Heart left ventricle (tissue), 13 donors: ENCODE results near the gene LMO2.

Source experiments
- POLR2A ChIP-seq, 2 donors: fragments of 450-650 bp; IDR thresholded peaks; one replicate each; pipeline ENCODE4 v1.6.1; 2017; ENCODE audit warnings: antibody characterized with exemption in 2 of 2, mild to moderate bottlenecking in 2 of 2, moderate library complexity in 2 of 2
- TF ChIP-seq, protein P1 (sequence below), 12 donors: fragments of 200-600 bp; sonication (generic) in 4 of 12; IDR thresholded peaks; one replicate each; pipeline versions ENCODE4 v1.5.0 to v1.8.0; 2018 to 2022; ENCODE audit warnings: antibody characterized with exemption in 12 of 12, mild to moderate bottlenecking in 5 of 12
- donor health status: ischemic (EF 13 %, LVEDD 7.1; RV severe dilation, severe dysfunction).
- donor health status: DM: no; HTN: yes; CAD: no.
- donor health status: DM: no; HTN: no; CAD: no.
- donor health status: ischemic (EF 25% LVEDD 6.9; RV normal size, moderate dysfunction).
- donor health status: ischemic (EF 25% LVEDD 5.7; RV mildly dilated, moderate dysfunction).
- donor health status: ischemic (EF 35%, LVEDD 5.7; RV mildly dilated, moderate dysfunction).
- donor health status: nonischemic (EF 11% LVEDD 7.7; RV severe dilation, severe dysfunction).
- donor health status: DM: yes; HTN: yes; CAD: no.
- donor health status: PGD.
- donor health status: ischemic (EF 29% LVEDD 5.4; RV normal size, mild dysfunction).
- donor health status: nonischemic (EF 23%, LVEDD 6.1; RV moderate dilation, normal function).

DNA sequence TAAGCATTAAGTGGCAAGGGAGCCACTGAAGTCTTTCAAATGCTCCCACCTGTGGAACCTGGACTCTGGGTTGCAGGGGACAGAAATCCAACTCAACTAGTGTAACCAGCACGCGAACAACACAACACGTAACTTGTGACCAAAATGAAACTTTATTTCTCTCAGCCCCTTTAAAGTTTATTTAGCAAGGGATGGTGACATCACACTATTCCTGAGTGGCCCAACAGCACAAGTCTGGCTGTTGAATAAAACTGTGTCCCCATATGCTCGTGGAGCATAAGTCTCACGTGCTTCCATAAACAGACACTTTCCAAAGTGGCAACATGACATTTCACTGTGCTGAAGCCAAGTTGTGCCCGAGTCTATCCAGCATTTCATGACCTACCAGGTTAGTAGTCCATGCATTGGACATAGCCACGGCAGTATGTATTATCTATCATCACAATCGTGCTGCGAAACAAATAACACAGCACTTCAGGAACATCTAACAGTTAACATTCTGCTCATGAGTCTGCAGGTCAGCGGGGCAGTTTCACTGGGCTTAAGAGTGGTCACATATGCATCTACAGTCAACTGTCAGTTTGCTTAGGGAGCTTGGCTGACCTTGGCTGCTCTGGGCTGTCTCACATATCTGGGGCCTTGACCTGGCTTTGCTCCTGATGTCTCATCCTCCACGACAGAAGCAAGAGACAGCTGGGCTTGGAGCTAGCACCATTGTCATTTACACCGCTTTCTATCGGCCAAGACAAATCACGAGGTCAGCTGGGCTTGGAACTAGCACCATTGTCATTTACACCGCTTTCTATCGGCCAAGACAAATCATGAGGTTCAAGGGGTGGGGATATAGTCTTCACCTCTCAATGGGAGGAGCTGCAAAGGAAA, 35.0 kb upstream of the LMO2 start:
- TF ChIP-seq POLR2A (IDR thresholded peaks at IDR 0.05) = no peak
- TF ChIP-seq, protein P1, sequence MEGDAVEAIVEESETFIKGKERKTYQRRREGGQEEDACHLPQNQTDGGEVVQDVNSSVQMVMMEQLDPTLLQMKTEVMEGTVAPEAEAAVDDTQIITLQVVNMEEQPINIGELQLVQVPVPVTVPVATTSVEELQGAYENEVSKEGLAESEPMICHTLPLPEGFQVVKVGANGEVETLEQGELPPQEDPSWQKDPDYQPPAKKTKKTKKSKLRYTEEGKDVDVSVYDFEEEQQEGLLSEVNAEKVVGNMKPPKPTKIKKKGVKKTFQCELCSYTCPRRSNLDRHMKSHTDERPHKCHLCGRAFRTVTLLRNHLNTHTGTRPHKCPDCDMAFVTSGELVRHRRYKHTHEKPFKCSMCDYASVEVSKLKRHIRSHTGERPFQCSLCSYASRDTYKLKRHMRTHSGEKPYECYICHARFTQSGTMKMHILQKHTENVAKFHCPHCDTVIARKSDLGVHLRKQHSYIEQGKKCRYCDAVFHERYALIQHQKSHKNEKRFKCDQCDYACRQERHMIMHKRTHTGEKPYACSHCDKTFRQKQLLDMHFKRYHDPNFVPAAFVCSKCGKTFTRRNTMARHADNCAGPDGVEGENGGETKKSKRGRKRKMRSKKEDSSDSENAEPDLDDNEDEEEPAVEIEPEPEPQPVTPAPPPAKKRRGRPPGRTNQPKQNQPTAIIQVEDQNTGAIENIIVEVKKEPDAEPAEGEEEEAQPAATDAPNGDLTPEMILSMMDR (IDR thresholded peaks at IDR 0.05) = no peak
